SK-N-SH treated with all-trans-retinoic acid at 6 μM for 48 hours (cell line): ENCODE data around the gene DAGLA.

Experiments used
- ATAC-seq: fragments of 200-7000 bp; cut with Tn5 transposase; 3 replicates; pipeline ENCODE4 v1.9.1; 2020; ENCODE audit warnings: mild to moderate bottlenecking, moderate library complexity
- ARNTL ChIP-seq: fragments of 450-650 bp; formaldehyde crosslinking; IDR thresholded peaks from 2 replicates; pipeline ENCODE4 v1.5.0; 2020; ENCODE audit warnings: low read depth, mild to moderate bottlenecking, moderate library complexity, borderline replicate concordance
- ESRRG ChIP-seq: fragments of 250-450 bp; sonication (Bioruptor Pico); IDR thresholded peaks from 2 replicates; pipeline ENCODE4 v1.6.1; 2021; ENCODE audit warnings: mild to moderate bottlenecking
- GLIS3 ChIP-seq: fragments of 250-450 bp; sonication (Bioruptor Pico); IDR thresholded peaks from 2 replicates; pipeline ENCODE4 v1.5.0; 2020; ENCODE audit warnings: mild to moderate bottlenecking, moderate library complexity
- ISL1 ChIP-seq: fragments of 250-450 bp; sonication (Bioruptor Pico); IDR thresholded peaks from 2 replicates; pipeline ENCODE4 v2.1.2; 2022; ENCODE audit warnings: mild to moderate bottlenecking, moderate library complexity
- OSR1 ChIP-seq: fragments of 250-450 bp; sonication (Bioruptor Pico); IDR thresholded peaks from 2 replicates; pipeline ENCODE4 v1.8.0; 2022; ENCODE audit warnings: moderate library complexity, mild to moderate bottlenecking, inconsistent platforms
- PATZ1 ChIP-seq: fragments of 250-450 bp; sonication (Bioruptor Pico); IDR thresholded peaks from 2 replicates; pipeline ENCODE4 v1.8.0; 2020; ENCODE audit warnings: mild to moderate bottlenecking, moderate library complexity, borderline replicate concordance
- PPARA ChIP-seq: fragments of 250-450 bp; sonication (Bioruptor Pico); IDR thresholded peaks from 2 replicates; pipeline ENCODE4 v1.5.0; 2020; ENCODE audit warnings: mild to moderate bottlenecking, borderline replicate concordance
- SNAI2 ChIP-seq: fragments of 250-450 bp; sonication (Bioruptor Pico); IDR thresholded peaks from 2 replicates; pipeline ENCODE4 v1.5.0; 2020; ENCODE audit warnings: mild to moderate bottlenecking, moderate library complexity
- TCF4 ChIP-seq: fragments of 250-450 bp; sonication (Bioruptor Pico); IDR thresholded peaks from 2 replicates; pipeline ENCODE4 v1.8.0; 2021; ENCODE audit warnings: mild to moderate bottlenecking, moderate library complexity, borderline replicate concordance
- ZFP3 ChIP-seq: fragments of 250-450 bp; sonication (Bioruptor Pico); IDR thresholded peaks from 2 replicates; pipeline ENCODE4 v1.5.0; 2020; ENCODE audit warnings: mild to moderate bottlenecking, moderate library complexity
- ZFP30 ChIP-seq: fragments of 450-650 bp; formaldehyde crosslinking; IDR thresholded peaks from 2 replicates; pipeline ENCODE4 v1.5.0; 2022; ENCODE audit warnings: mild to moderate bottlenecking, moderate library complexity
- ZNF70 ChIP-seq: fragments of 450-650 bp; formaldehyde crosslinking; IDR thresholded peaks from 2 replicates; pipeline ENCODE4 v1.5.0; 2020; ENCODE audit warnings: mild to moderate bottlenecking, moderate library complexity
- ZNF8 ChIP-seq: fragments of 450-650 bp; formaldehyde crosslinking; IDR thresholded peaks from 2 replicates; pipeline ENCODE4 v1.5.0; 2020; ENCODE audit warnings: mild to moderate bottlenecking, moderate library complexity
- TF ChIP-seq, protein P1 (sequence below): fragments of 250-450 bp; sonication (Bioruptor Pico); IDR thresholded peaks from 2 replicates; pipeline ENCODE4 v1.5.1; 2020; ENCODE audit warnings: low read depth, mild to moderate bottlenecking, moderate library complexity
- TF ChIP-seq, protein P2 (sequence below): fragments of 250-450 bp; sonication (Bioruptor Pico); IDR thresholded peaks from 2 replicates; pipeline ENCODE4 v1.8.0; 2021; ENCODE audit warnings: low read depth, mild to moderate bottlenecking, moderate library complexity, borderline replicate concordance

DAGLA gene

GRCh38 chr11:61731211-61731951 is 51.2 kb downstream of the DAGLA start:
- ATAC-seq = no peak

DNA sequence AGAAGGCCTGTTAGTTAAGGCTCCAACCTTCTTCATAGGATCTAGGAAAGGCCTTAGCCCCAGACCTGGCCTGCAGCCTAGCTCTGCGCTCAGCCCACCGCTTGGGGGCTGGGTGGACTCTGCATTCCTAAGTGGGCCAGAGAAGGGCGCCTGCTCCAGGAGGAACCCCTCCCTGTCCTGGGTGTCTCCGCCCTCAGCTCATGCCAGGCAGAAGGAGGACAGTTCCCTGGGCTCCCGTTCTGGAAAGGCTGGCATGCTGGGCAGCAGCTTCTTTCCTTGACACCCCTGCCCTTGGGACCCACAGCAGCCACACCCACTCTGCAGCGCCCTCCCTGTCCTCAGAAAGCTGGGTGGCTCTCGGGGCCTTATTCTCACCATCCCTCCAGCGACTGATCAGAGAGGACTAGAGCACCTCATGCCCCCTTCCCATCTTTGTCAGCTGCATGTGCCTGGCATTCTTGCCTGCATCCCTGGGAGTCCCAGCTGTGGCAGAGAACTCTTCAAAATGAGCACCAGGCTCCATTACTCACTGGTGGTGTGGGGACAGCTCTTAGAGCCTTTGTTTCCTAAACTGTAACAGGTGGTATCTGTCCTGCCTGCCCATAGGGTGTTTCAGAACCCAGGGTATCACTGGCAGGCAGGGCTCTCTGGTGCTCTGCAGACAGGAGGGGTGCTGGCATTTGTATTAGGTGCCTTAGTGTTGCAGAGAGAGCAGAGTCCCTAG is 51.9 kb downstream of the DAGLA start:
- ATAC-seq = no peak
- TF ChIP-seq TCF4 (CRISPR knock-in tag) (no peak), ISL1 (no peak), ARNTL (CRISPR knock-in tag) (no peak), SNAI2 (CRISPR knock-in tag) (no peak), ZNF8 (CRISPR knock-in tag) (no peak), PPARA (CRISPR knock-in tag) (no peak), ZNF70 (CRISPR knock-in tag) (no peak), OSR1 (CRISPR knock-in tag) (no peak), GLIS3 (no peak), PATZ1 (CRISPR knock-in tag) (no peak)
- TF ChIP-seq, protein P1, sequence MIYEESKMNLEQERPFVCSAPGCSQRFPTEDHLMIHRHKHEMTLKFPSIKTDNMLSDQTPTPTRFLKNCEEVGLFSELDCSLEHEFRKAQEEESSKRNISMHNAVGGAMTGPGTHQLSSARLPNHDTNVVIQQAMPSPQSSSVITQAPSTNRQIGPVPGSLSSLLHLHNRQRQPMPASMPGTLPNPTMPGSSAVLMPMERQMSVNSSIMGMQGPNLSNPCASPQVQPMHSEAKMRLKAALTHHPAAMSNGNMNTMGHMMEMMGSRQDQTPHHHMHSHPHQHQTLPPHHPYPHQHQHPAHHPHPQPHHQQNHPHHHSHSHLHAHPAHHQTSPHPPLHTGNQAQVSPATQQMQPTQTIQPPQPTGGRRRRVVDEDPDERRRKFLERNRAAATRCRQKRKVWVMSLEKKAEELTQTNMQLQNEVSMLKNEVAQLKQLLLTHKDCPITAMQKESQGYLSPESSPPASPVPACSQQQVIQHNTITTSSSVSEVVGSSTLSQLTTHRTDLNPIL (CRISPR knock-in tag) = no peak
- TF ChIP-seq, protein P2, sequence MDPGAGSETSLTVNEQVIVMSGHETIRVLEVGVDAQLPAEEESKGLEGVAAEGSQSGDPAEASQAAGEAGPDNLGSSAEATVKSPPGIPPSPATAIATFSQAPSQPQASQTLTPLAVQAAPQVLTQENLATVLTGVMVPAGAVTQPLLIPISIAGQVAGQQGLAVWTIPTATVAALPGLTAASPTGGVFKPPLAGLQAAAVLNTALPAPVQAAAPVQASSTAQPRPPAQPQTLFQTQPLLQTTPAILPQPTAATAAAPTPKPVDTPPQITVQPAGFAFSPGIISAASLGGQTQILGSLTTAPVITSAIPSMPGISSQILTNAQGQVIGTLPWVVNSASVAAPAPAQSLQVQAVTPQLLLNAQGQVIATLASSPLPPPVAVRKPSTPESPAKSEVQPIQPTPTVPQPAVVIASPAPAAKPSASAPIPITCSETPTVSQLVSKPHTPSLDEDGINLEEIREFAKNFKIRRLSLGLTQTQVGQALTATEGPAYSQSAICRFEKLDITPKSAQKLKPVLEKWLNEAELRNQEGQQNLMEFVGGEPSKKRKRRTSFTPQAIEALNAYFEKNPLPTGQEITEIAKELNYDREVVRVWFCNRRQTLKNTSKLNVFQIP (CRISPR knock-in tag) = no peak

More at GRCh38 chr11:61731211-61731951, 51.2 kb downstream of the DAGLA start:
- no peak for TF ChIP-seq ISL1
- TF ChIP-seq PPARA (CRISPR knock-in tag) = no peak
- no peak for TF ChIP-seq ARNTL (CRISPR knock-in tag)
- TF ChIP-seq, protein P1 (CRISPR knock-in tag) = no peak
- no peak for TF ChIP-seq ZFP30
- TF ChIP-seq, protein P2 (CRISPR knock-in tag) = no peak
- TF ChIP-seq, all 23 proteins: peak for 0

- ATAC-seq = peak; percentile 10; the same call in 2 of the 3 replicates
- TF ChIP-seq OSR1 (CRISPR knock-in tag) (no peak), GLIS3 (no peak), TCF4 (CRISPR knock-in tag) (no peak), ZFP3 (CRISPR knock-in tag) (no peak), ESRRG (CRISPR knock-in tag) (no peak)
Measured at GRCh38 chr11:61732705-61733104, 52.5 kb downstream of the DAGLA start.

DNA sequence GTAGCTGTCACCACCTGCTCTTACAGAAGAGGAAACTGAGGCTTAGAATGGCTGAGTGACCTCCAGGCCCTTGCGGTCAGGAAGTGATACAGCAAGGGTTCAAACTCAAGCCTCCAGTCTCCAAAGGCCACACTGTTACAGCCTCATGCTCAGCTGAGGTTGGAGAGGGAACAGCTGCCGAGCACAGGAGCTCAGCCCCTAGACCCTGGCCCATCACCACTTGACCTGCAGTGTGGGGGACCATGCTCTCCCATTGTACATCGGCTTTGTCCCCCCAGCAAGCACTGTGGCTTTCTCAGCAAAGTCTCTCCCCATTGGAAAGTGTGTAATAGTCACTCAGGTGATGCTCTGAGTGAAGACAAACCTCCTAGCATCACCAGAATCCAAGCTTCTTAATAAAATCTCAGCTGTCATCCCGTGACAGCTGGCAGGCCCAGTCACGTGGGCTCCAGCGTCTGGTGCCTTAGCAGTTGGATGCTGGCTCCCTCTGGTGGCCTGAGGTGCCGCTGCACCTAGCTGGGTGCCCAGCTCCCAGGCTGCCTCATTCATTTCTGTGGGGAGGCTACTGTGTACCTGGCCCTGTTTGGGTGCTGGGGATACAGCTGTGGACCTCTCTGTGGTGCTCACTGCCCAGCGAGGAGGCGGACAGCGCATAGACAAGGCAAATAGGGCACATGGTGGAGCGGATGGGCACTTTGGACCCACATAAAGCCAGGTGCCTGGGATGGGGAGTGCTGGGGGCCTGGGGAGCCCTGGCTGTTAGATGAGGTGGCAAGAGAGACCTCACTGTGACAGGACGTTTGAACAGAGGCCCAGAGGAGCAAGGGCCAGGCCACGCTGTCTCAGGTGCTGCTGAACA is 53.2 kb downstream of the DAGLA start:
- TF ChIP-seq ZFP3 (CRISPR knock-in tag) (no peak), TCF4 (CRISPR knock-in tag) (peak; percentile 35; the same call in 1 of the 2 replicates)
- peak; percentile 94 for ATAC-seq
